OCI-LY3 (cell line): ENCODE results near the gene NKAIN2.

Experiments used
- EZH2phosphoT487 ChIP-seq: fragments of 200-600 bp; shearing (Covaris generic); IDR thresholded peaks from 2 replicates; pipeline ENCODE4 v1.6.1; 2018; ENCODE audit warnings: antibody characterized with exemption, mixed run types, low read depth
- TF ChIP-seq, protein P1 (sequence below): fragments of 200-600, 300-600 bp; sonication (generic); IDR thresholded peaks from 2 replicates; pipeline ENCODE4 v1.5.1; 2014; ENCODE audit warnings: antibody characterized with exemption, low read length, low read depth

DNA sequence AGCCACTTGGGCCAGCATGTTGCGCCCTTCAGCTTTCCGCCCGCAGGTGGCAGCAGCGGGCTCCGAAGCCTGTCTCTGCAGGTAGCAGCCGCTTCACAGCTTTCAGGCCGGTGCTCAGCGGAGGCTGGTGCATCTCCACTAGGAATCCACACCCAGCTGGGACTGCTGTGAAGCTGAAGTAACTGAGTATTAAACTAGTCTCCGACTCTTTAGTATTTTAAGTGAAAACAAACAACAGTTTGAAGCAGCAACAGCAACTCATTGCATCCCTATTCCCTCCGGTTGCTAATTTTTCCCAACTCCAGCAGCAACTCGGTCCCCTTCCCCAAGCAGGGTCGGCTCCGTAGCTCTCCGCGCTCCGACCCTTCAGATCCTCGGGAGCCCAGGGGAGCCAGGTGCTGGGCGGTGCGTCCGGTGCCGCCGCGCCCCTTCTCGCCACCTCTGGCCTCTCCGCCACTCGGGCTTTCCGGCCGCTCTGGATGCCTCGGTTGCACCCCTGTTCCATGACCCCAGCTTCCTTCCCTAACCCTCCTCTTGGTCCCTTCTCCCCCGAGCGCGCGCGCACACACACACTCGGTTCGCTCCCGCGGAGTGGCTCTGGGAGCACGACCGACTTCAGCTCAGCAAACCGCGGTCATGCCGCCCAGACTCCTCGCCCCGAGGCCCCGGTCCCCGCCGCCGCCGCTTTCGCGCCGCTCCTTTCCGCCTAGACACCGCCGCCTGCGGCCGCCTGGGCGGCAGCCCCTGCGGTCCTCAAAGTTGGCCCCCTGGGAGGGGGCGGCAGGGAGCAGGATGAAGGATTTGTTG lies 765 bp upstream of the NKAIN2 start:
- TF ChIP-seq, protein P1, sequence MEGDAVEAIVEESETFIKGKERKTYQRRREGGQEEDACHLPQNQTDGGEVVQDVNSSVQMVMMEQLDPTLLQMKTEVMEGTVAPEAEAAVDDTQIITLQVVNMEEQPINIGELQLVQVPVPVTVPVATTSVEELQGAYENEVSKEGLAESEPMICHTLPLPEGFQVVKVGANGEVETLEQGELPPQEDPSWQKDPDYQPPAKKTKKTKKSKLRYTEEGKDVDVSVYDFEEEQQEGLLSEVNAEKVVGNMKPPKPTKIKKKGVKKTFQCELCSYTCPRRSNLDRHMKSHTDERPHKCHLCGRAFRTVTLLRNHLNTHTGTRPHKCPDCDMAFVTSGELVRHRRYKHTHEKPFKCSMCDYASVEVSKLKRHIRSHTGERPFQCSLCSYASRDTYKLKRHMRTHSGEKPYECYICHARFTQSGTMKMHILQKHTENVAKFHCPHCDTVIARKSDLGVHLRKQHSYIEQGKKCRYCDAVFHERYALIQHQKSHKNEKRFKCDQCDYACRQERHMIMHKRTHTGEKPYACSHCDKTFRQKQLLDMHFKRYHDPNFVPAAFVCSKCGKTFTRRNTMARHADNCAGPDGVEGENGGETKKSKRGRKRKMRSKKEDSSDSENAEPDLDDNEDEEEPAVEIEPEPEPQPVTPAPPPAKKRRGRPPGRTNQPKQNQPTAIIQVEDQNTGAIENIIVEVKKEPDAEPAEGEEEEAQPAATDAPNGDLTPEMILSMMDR: peak; percentile 85
- TF ChIP-seq EZH2phosphoT487: no peak
